ENCODE measurements around the gene BPIFB2.

BPIFB2 gene

GRCh38 chr20:33020278-33021161 is 13.0 kb downstream of the BPIFB2 start:
- Mint-ChIP-seq H3K9me3 (no peaks in the 10 kb centered on the region), H3K27me3 (peaks cover 2 to 9% of the 10 kb centered on the region in 2 donors), H3K4me1 (ENCODE audit: low read depth in 2 of 2) (peaks cover 0 to 3% of the 10 kb centered on the region in 2 donors), H3K36me3 (ENCODE audit: insufficient read depth) (no peaks in the 10 kb centered on the region), H3K4me3 (no peak overlapping the region), H3K27ac (peak overlapping the region in 1 of 2 donors; percentile 80)
- DNase-seq (no peak), ATAC-seq (replicated peaks) (no peak)

GRCh38 chr20:33021879-33022278 is 14.4 kb downstream of the BPIFB2 start:
- H3K27ac Mint-ChIP-seq = no peak overlapping the region
- H3K9me3 Mint-ChIP-seq = no peaks in the 10 kb centered on the region
- no peaks in the 10 kb centered on the region for H3K4me1 Mint-ChIP-seq (ENCODE audit: low read depth in 2 of 2)
- H3K36me3 Mint-ChIP-seq (ENCODE audit: insufficient read depth) = no peaks in the 10 kb centered on the region
- ATAC-seq (replicated peaks) = no peak
- H3K27me3 Mint-ChIP-seq = no peaks in the 10 kb centered on the region
- DNase-seq = no peak
- H3K4me3 Mint-ChIP-seq = no peak overlapping the region

DNA sequence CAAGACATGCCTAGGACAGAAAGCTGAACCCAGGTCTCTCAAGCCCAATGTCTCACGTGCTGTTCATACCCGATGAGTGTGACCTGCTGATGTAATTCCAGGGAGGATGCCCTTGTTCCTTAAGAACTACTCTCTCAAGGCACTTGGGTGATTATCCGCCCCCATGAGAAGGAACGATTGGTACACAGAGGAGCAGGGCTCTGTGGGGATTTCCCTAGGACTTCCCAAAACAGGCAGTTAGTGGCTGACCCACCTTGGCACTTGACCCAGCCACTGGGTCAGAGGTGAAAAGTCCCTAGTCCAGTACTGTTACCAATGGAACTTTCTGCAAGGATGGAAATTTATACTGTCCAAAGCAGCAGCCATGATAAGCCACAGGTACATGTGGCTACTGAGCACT is 14.8 kb downstream of the BPIFB2 start:
- Mint-ChIP-seq H3K4me1 (ENCODE audit: low read depth in 2 of 2) (no peaks in the 10 kb centered on the region), H3K27me3 (no peaks in the 10 kb centered on the region), H3K9me3 (no peaks in the 10 kb centered on the region), H3K36me3 (ENCODE audit: insufficient read depth) (no peaks in the 10 kb centered on the region), H3K27ac (no peak overlapping the region), H3K4me3 (no peak overlapping the region)
- ATAC-seq (replicated peaks) = no peak
- DNase-seq = no peak

- Mint-ChIP-seq H3K9me3 (no peaks in the 10 kb centered on the region), H3K4me1 (ENCODE audit: low read depth in 2 of 2) (no peaks in the 10 kb centered on the region), H3K36me3 (ENCODE audit: insufficient read depth) (no peaks in the 10 kb centered on the region), H3K27me3 (no peaks in the 10 kb centered on the region), H3K4me3 (no peak overlapping the region), H3K27ac (no peak overlapping the region)
- DNase-seq (no peak), ATAC-seq (replicated peaks) (no peak)
Observed at GRCh38 chr20:33022694-33023438, 15.4 kb downstream of the BPIFB2 start.

DNA sequence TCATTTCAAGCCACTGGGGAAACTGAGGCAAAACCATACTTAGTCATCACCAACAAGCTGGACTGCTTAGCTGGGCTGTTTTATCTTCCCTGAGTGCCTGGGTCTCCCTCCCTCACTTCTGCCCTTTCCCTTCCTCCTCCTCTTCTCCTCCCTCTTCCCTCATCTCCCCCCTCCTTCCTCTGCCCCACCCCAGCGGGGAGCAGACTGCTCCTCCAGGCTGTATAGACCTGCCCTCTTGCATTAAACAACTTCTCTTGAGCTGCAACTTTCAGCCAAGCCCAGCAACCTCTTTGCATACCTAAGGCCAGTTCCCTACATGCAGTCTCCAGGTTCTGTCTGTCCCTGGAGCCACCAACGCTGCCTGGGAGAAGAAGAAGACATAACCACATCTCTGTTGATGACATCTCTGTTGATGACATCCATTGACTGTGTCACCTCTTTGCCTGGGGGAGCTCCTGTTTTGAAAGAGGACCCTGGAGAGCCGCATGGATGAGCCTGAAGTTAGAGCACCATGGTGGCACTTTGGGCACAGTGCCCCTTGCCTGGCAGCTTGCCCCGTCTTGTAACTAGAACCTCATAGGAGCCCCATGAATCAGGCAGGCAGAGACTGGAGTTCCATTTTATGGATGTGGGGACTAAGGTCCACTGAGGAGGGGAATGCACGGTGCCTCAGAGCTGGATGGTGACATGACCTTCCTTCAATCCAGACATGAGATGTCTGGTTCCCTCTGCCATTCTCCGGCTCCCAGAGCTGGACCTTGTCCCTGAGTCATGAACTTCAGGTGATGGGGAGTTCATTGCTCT is 16.1 kb downstream of the BPIFB2 start:
- no peak for ATAC-seq (replicated peaks)
- DNase-seq = no peak
- no peaks in the 10 kb centered on the region for H3K27me3 Mint-ChIP-seq
- H3K9me3 Mint-ChIP-seq = no peaks in the 10 kb centered on the region
- H3K27ac Mint-ChIP-seq = no peak overlapping the region
- no peaks in the 10 kb centered on the region for H3K36me3 Mint-ChIP-seq (ENCODE audit: insufficient read depth)
- H3K4me3 Mint-ChIP-seq = no peak overlapping the region
- no peaks in the 10 kb centered on the region for H3K4me1 Mint-ChIP-seq (ENCODE audit: low read depth in 2 of 2)

GRCh38 chr20:33024243-33024560 is 16.7 kb downstream of the BPIFB2 start:
- Mint-ChIP-seq H3K4me1 (ENCODE audit: low read depth in 2 of 2) (no peaks in the 10 kb centered on the region), H3K36me3 (ENCODE audit: insufficient read depth) (no peaks in the 10 kb centered on the region), H3K27me3 (no peaks in the 10 kb centered on the region), H3K4me3 (no peak overlapping the region), H3K9me3 (no peaks in the 10 kb centered on the region), H3K27ac (no peak overlapping the region)
- DNase-seq (no peak), ATAC-seq (replicated peaks) (no peak)

GRCh38 chr20:33024609-33025317 is 17.3 kb downstream of the BPIFB2 start:
- no peaks in the 10 kb centered on the region for H3K36me3 Mint-ChIP-seq (ENCODE audit: insufficient read depth)
- ATAC-seq (replicated peaks) = no peak

DNA sequence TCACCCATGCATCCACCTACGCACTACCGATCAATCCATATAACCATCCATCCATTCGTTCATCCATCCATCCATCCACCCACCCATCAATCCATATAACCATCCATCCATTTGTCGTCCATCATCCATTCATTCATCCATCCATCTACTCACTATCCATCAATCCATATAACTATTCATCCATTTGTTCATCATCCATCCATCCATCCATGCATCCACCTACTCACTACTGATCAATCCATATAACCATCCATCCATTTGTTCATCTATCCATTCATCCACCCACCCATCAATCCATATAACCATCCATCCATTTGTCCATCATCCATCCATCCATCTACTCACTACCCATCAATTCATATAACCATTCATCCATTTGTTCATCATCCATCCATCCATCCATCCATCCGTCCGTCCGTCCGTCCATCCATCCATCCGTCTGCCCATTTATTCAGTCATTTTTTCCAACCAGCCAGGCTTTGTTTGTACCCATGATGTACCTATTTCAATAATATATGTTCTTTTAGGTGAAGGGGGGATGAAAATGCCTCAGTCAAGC is 17.9 kb downstream of the BPIFB2 start:
- H3K27me3 Mint-ChIP-seq = no peaks in the 10 kb centered on the region
- H3K27ac Mint-ChIP-seq = no peak overlapping the region

More at GRCh38 chr20:33024609-33025317, 17.3 kb downstream of the BPIFB2 start:
- Mint-ChIP-seq H3K27me3 (no peaks in the 10 kb centered on the region), H3K9me3 (no peaks in the 10 kb centered on the region), H3K27ac (no peak overlapping the region), H3K4me3 (no peak overlapping the region), H3K4me1 (ENCODE audit: low read depth in 2 of 2) (no peaks in the 10 kb centered on the region)
- no peak for DNase-seq

DNA sequence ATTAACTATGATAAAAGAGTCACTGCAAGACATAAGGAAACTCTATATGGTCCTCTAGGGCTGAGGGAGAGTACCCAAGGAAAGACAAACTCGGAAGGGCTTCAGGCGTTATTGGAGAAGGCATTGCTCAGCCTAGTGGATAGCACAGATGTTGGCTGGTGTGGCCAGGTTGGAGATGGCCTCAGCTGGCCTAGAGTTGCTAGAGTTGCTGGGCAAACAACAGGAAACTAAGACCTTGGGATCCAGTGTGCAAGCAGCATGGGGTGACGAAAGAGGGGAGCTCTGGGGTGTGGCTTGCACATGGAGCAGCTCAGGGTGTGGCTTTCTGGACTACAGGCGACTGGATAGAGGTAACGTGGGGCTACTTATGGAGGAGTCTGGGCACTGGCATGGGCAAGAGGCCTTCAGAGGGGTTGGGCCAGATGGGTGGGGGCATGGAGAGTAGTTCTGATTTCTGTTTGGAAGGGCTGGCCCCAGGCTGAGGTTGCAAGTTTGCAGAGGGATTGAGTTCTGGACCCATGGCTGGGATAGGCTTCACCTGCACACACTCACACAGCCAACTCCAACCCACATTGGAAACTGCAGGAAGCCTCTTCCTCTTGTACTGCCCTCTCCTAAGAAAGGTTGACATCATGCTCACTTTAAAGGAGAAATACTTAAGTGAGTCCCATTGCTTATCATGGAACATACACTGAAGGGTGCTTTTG is 18.7 kb downstream of the BPIFB2 start:
- Mint-ChIP-seq H3K36me3 (ENCODE audit: insufficient read depth) (no peaks in the 10 kb centered on the region), H3K4me3 (no peak overlapping the region), H3K4me1 (ENCODE audit: low read depth in 2 of 2) (no peaks in the 10 kb centered on the region), H3K27ac (no peak overlapping the region), H3K27me3 (no peaks in the 10 kb centered on the region), H3K9me3 (no peaks in the 10 kb centered on the region)
- no peak for DNase-seq
- no peak for ATAC-seq (replicated peaks)

More for the DNA sequence above, 17.9 kb downstream of the BPIFB2 start:
- Mint-ChIP-seq H3K36me3 (ENCODE audit: insufficient read depth) (no peaks in the 10 kb centered on the region), H3K4me3 (no peak overlapping the region), H3K9me3 (no peaks in the 10 kb centered on the region), H3K4me1 (ENCODE audit: low read depth in 2 of 2) (no peaks in the 10 kb centered on the region)
- ATAC-seq (replicated peaks) = no peak
- DNase-seq = no peak

GRCh38 chr20:33026779-33027759 is 19.6 kb downstream of the BPIFB2 start:
- H3K9me3 Mint-ChIP-seq = no peaks in the 10 kb centered on the region
- no peak for ATAC-seq (replicated peaks)
- no peaks in the 10 kb centered on the region for H3K4me1 Mint-ChIP-seq (ENCODE audit: low read depth in 2 of 2)
- no peaks in the 10 kb centered on the region for H3K36me3 Mint-ChIP-seq (ENCODE audit: insufficient read depth)
- H3K4me3 Mint-ChIP-seq = no peak overlapping the region
- H3K27me3 Mint-ChIP-seq = no peaks in the 10 kb centered on the region
- DNase-seq = no peak
- H3K27ac Mint-ChIP-seq = no peak overlapping the region

- Mint-ChIP-seq H3K27ac (no peak overlapping the region), H3K36me3 (ENCODE audit: insufficient read depth) (peaks cover 3% of the 10 kb centered on the region), H3K9me3 (no peaks in the 10 kb centered on the region), H3K4me1 (ENCODE audit: low read depth in 2 of 2) (no peaks in the 10 kb centered on the region), H3K27me3 (no peaks in the 10 kb centered on the region), H3K4me3 (no peak overlapping the region)
- ATAC-seq (replicated peaks) (no peak), DNase-seq (no peak)
Observed at GRCh38 chr20:33027769-33028751, 20.6 kb downstream of the BPIFB2 start.
